OCI-LY7 (cell line): Measurements from ENCODE around the gene GPR89A. TPM values are rescaled to one million over a fixed set of nuclear protein-coding genes. Genes with fewer than 3 reads are reported as not detected.
"Not testable (repeated sequence)": the region's sequence is repeated elsewhere in the genome, so short reads cannot be mapped to it uniquely, and the experiment has no call there.

ENCODE experiments used
- BruUV-seq: library from RNA; stranded (reverse); fragments of 400-500 nt; replicated peaks from 2 replicates; lab custom pipeline; 2021; lab: Mats Ljungman, UMichigan
- CTCF ChIA-PET: fragments of 300-600 bp; sonication (Branson Sonifier 250); formaldehyde crosslinking; loops from one replicate; lab custom pipeline; 2022; ENCODE audit warnings: antibody characterized with exemption; ENCODE audit not compliant: unreplicated experiment; lab: Charles Lee
- POLR2A ChIA-PET: fragments of 300-600 bp; sonication (Branson Sonifier 250); formaldehyde crosslinking; loops from one replicate; lab custom pipeline; 2022; ENCODE audit warnings: antibody characterized with exemption; lab: Charles Lee
- DNase-seq: peaks from one replicate; pipeline ENCODE4 v3.0.0-alpha.2; 2015; ENCODE audit warnings: low spot score
- H2AFZ ChIP-seq: fragments of 200-600 bp; sonication (generic), shearing (Covaris generic); 2 replicates; pipeline ENCODE4 v1.6.1; 2014; ENCODE audit warnings: mild to moderate bottlenecking, antibody characterized with exemption, low read length, moderate library complexity
- H3K27ac ChIP-seq: fragments of 200-600 bp; sonication (generic); 2 replicates; pipeline ENCODE4 v1.5.1; 2014; ENCODE audit warnings: mixed run types, low read depth, mild to moderate bottlenecking, moderate library complexity, low read length, inconsistent platforms; ENCODE audit not compliant: poor library complexity, severe bottlenecking
- H3K36me3 ChIP-seq: fragments of 200-600 bp; sonication (generic); 2 replicates; pipeline ENCODE4 v1.6.1; 2014; ENCODE audit warnings: mild to moderate bottlenecking, antibody characterized with exemption, low read length, moderate library complexity, mixed read lengths; ENCODE audit not compliant: insufficient read depth
- H3K4me1 ChIP-seq: fragments of 200-600 bp; sonication (generic); 2 replicates; pipeline ENCODE4 v1.5.1; 2014; ENCODE audit warnings: mild to moderate bottlenecking, low read length; ENCODE audit not compliant: insufficient read depth, poor library complexity, severe bottlenecking
- H3K4me2 ChIP-seq: fragments of 200-600 bp; sonication (generic); 2 replicates; pipeline ENCODE4 v1.6.1; 2014; ENCODE audit warnings: mild to moderate bottlenecking, low read length
- H3K4me3 ChIP-seq: fragments of 200-600 bp; sonication (generic); 2 replicates; pipeline ENCODE4 v1.5.1; 2014; ENCODE audit warnings: mild to moderate bottlenecking, low read depth, low read length; ENCODE audit not compliant: poor library complexity, severe bottlenecking
- H3K79me2 ChIP-seq: fragments of 200-600 bp; sonication (generic); 2 replicates; pipeline ENCODE4 v1.6.1; 2016; ENCODE audit warnings: low read depth, mild to moderate bottlenecking, low read length, moderate library complexity, mixed read lengths; ENCODE audit not compliant: insufficient read depth
- H3K9me2 ChIP-seq: fragments of 200-600 bp; sonication (generic); 2 replicates; pipeline ENCODE4 v1.6.1; 2016; ENCODE audit warnings: mild to moderate bottlenecking, low read length, mixed read lengths; ENCODE audit not compliant: insufficient read depth
- H3K9me3 ChIP-seq: fragments of 200-600 bp; sonication (generic); 2 replicates; pipeline ENCODE4 v1.6.1; 2014; ENCODE audit warnings: mild to moderate bottlenecking, mixed run types, low read length, mixed read lengths
- H4K20me1 ChIP-seq: fragments of 200-600 bp; sonication (generic); 2 replicates; pipeline ENCODE4 v1.6.1; 2014; ENCODE audit warnings: mild to moderate bottlenecking, antibody characterized with exemption, low read length, moderate library complexity, mixed read lengths; ENCODE audit not compliant: insufficient read depth
- intact Hi-C: fragments of 100-400 bp; cut with micrococcal nuclease; formaldehyde crosslinking; loops from one replicate; pipeline ENCODE4 v1.10.0; 2022; ENCODE audit not compliant: unreplicated experiment
- total RNA-seq, 2 experiments: library from RNA; depleted of rRNA in 1 of 2; stranded (reverse); fragments of >200 nt in 1 of 2; shearing (Covaris generic) in 1 of 2; gene quantifications; 2 replicates each; pipeline ENCODE4 v1.2.3, GENCODE V29; 2014 to 2022

Gene GPR89A
- total RNA-seq, 2 experiments from 2014 or later, result 31.7 to 36.4 TPM

DNA sequence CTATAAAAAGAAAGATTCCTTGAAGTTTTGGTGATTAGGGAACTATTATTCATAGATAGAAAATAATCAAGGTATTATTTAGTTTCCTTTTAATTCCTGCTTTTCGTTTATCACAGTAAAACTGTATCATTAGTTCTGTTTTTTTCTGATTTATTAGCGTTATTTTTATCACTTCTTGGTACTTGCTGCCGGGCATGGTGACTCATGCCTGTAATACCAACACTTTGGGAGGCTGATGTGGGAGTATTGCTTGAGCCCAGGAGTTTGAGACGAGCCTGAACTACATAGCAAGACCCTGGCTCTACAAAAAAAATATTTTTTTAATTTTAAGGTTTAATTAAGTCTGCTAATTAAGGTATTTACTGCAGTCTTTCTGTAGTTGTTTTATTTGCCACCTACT is 57.2 kb downstream of the GPR89A start:
- POLR2A ChIA-PET, H3K4me2 ChIP-seq, H3K9me2 ChIP-seq, DNase-seq, H3K79me2 ChIP-seq, BruUV-seq, H3K36me3 ChIP-seq, CTCF ChIA-PET, H3K4me1 ChIP-seq, intact Hi-C loops, H3K9me3 ChIP-seq, H4K20me1 ChIP-seq, H2AFZ ChIP-seq, H3K27ac ChIP-seq, H3K4me3 ChIP-seq: not testable (repeated sequence)

DNA sequence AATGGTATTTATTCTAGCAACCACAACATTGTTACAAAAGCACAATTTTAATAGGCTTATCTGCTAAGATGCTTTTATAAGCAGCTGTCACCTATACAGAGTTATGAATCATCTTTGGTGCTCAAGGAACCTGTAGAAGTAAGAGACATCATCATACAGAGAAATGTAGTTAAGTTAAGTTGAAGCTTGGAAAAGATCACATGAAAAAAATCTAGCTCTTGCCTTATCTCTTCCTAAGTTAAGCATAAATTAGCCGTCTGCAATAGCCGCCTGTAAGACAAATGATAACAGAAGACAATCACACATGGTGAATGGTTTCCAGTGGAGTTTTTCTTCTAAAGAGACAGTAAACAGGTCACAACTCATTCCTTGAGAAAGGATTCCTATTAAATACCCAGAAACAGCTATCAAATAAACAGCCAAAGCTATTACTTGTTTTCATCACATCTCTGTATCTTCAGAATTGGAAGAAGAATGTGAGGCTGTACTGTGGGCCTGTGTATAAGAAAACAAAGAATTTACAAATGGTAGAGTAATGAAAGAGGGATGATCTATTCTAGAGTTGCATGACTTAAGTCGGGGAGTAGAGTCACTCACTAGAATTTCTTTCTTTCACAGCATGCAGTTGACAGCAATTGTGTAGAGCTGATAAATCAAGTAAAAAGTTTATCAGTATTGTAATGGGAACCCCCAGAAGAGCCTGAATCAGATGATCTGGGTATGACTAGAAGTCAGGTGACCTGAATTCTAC is 63.4 kb downstream of the GPR89A start:
- H3K9me3 ChIP-seq, result not testable (repeated sequence)

DNA sequence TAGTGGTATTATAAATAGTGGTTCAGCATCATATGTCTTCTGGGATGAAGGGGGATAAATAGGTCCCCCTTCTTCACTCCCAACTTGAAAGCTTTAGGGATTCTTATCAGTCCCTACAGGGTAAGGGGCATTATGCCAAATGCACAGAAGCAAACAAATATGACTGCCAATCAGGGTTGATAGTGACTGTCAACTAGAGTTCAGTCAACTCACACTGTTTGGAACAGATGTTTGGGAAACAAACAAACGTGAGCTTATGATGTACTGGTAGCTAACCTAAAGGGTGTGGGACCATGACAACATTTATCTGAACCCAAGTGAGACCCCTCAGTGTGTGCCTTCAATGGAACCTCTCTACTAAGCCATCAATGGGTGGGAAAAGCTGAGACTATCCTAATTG is 65.4 kb downstream of the GPR89A start:
- intact Hi-C loops, H4K20me1 ChIP-seq, H2AFZ ChIP-seq, POLR2A ChIA-PET, H3K4me1 ChIP-seq, CTCF ChIA-PET, DNase-seq, H3K4me3 ChIP-seq, H3K79me2 ChIP-seq, H3K9me2 ChIP-seq, H3K4me2 ChIP-seq, BruUV-seq, H3K9me3 ChIP-seq, H3K36me3 ChIP-seq, H3K27ac ChIP-seq: not testable (repeated sequence)

More for the DNA sequence above, 63.4 kb downstream of the GPR89A start:
- H3K4me1 ChIP-seq, POLR2A ChIA-PET, H3K36me3 ChIP-seq, DNase-seq, CTCF ChIA-PET, H3K4me2 ChIP-seq, BruUV-seq, H3K9me2 ChIP-seq, intact Hi-C loops, H2AFZ ChIP-seq, H3K4me3 ChIP-seq, H3K79me2 ChIP-seq, H4K20me1 ChIP-seq, H3K27ac ChIP-seq: not testable (repeated sequence)

GRCh38 chr1:145684858-145685257 is 77.1 kb downstream of the GPR89A start:
- H3K27ac ChIP-seq, H3K4me3 ChIP-seq, H3K9me2 ChIP-seq, H3K9me3 ChIP-seq, CTCF ChIA-PET, BruUV-seq, H4K20me1 ChIP-seq, H3K4me1 ChIP-seq, DNase-seq, H3K79me2 ChIP-seq, H3K4me2 ChIP-seq, H3K36me3 ChIP-seq, POLR2A ChIA-PET, H2AFZ ChIP-seq: not testable (repeated sequence)
- intact Hi-C loops, result loop anchor here (10.0 kb wide), 1 partner anchor 50 kb away; no protein-coding TSS in a partner anchor

GRCh38 chr1:145686078-145686477 is 78.3 kb downstream of the GPR89A start:
- H2AFZ ChIP-seq, H3K9me2 ChIP-seq, H3K27ac ChIP-seq, H3K9me3 ChIP-seq, CTCF ChIA-PET, DNase-seq, H4K20me1 ChIP-seq, H3K36me3 ChIP-seq, H3K4me2 ChIP-seq, BruUV-seq, H3K4me1 ChIP-seq, H3K79me2 ChIP-seq, H3K4me3 ChIP-seq: not testable (repeated sequence)
- intact Hi-C loops, result loop anchor here (10.0 kb wide), 1 partner anchor 49 kb away; no protein-coding TSS in a partner anchor
- POLR2A ChIA-PET, result interaction anchor here (0.6 kb wide), 1 partner anchor 166 kb away, joined by 3 read pairs; no protein-coding TSS in a partner anchor
